Right lobe of liver (tissue), 4 donors: ENCODE data around the gene MX1.

ENCODE experiments used
- CTCF ChIP-seq, 4 donors: fragments of 200-600 bp in 3 of 4; fragments of 450-650 bp in 1 of 4; IDR thresholded peaks; one replicate each; pipeline versions ENCODE4 v1.5.1 to v1.8.0; 2016 to 2022; ENCODE audit warnings: antibody characterized with exemption in 4 of 4, mild to moderate bottlenecking in 2 of 4
- POLR2A ChIP-seq: fragments of 450-650 bp; IDR thresholded peaks from one replicate; pipeline ENCODE4 v1.6.1; 2017; ENCODE audit warnings: antibody characterized with exemption, mild to moderate bottlenecking
- donor health status: DM: no; HTN: no; CAD: no.
- donor health status: DM: no; HTN: no; CAD: no.
- donor health status: DM: no; HTN: yes; CAD: no.

- TF ChIP-seq CTCF (IDR thresholded peaks at IDR 0.05) (no peak), POLR2A (no peak)
These were observed 75.9 kb downstream of the MX1 start for GRCh38 chr21:41501919-41502318.
